SHP77 treated with DMSO at 0.1 percent for 48 hours (cell line): ENCODE data around the gene MS4A6E.
A peak's percentile ranks its signal among the peaks of the same experiment; 100 is the strongest.
"Not testable (repeated sequence)": the region's sequence is repeated elsewhere in the genome, so short reads cannot be mapped to it uniquely, and the experiment has no call there.

ENCODE experiments used
- DNase-seq: peaks from one replicate; lab custom pipeline; 2025; lab: John Stamatoyannopoulos, UW

Gene MS4A6E

GRCh38 chr11:60336767-60337391 is 9.8 kb downstream of the MS4A6E start:
- DNase-seq: no peak

- no peak for DNase-seq
Observed at GRCh38 chr11:60338053-60338452, 11.0 kb downstream of the MS4A6E start.

- no peak for DNase-seq
Observed at GRCh38 chr11:60339356-60339755, 12.3 kb downstream of the MS4A6E start.

GRCh38 chr11:60343094-60343704 is 16.1 kb downstream of the MS4A6E start:
- DNase-seq: no peak

- no peak for DNase-seq
Observed at GRCh38 chr11:60344146-60344545, 17.1 kb downstream of the MS4A6E start.

- DNase-seq: no peak
Observed at GRCh38 chr11:60345489-60345888, 18.4 kb downstream of the MS4A6E start.

GRCh38 chr11:60347084-60347797 is 20.2 kb downstream of the MS4A6E start:
- no peak for DNase-seq

GRCh38 chr11:60348116-60348515 is 21.1 kb downstream of the MS4A6E start:
- DNase-seq: no peak

- no peak for DNase-seq
Observed at GRCh38 chr11:60349990-60350389, 22.9 kb downstream of the MS4A6E start.

GRCh38 chr11:60357771-60358170 is 30.7 kb downstream of the MS4A6E start:
- no peak for DNase-seq

GRCh38 chr11:60360621-60361020 is 33.6 kb downstream of the MS4A6E start:
- no peak for DNase-seq

GRCh38 chr11:60362241-60362640 is 35.2 kb downstream of the MS4A6E start:
- no peak for DNase-seq

- DNase-seq: no peak
Observed at GRCh38 chr11:60363542-60364470, 36.8 kb downstream of the MS4A6E start.

- not testable (repeated sequence) for DNase-seq
Observed at GRCh38 chr11:60366262-60366904, 39.3 kb downstream of the MS4A6E start.

- DNase-seq: no peak
Observed at GRCh38 chr11:60367009-60367408, 40.0 kb downstream of the MS4A6E start.

- no peak for DNase-seq
Observed at GRCh38 chr11:60367896-60368295, 40.8 kb downstream of the MS4A6E start.

- DNase-seq: no peak
Observed at GRCh38 chr11:60370252-60370810, 43.3 kb downstream of the MS4A6E start.

GRCh38 chr11:60370811-60371298 is 43.8 kb downstream of the MS4A6E start:
- DNase-seq: peak; percentile 83

- no peak for DNase-seq
Observed at GRCh38 chr11:60371386-60371785, 44.3 kb downstream of the MS4A6E start.

- no peak for DNase-seq
Observed at GRCh38 chr11:60371854-60372253, 44.8 kb downstream of the MS4A6E start.

GRCh38 chr11:60372767-60373166 is 45.7 kb downstream of the MS4A6E start:
- no peak for DNase-seq
